Measurements from ENCODE around the gene CSAD.

DNA sequence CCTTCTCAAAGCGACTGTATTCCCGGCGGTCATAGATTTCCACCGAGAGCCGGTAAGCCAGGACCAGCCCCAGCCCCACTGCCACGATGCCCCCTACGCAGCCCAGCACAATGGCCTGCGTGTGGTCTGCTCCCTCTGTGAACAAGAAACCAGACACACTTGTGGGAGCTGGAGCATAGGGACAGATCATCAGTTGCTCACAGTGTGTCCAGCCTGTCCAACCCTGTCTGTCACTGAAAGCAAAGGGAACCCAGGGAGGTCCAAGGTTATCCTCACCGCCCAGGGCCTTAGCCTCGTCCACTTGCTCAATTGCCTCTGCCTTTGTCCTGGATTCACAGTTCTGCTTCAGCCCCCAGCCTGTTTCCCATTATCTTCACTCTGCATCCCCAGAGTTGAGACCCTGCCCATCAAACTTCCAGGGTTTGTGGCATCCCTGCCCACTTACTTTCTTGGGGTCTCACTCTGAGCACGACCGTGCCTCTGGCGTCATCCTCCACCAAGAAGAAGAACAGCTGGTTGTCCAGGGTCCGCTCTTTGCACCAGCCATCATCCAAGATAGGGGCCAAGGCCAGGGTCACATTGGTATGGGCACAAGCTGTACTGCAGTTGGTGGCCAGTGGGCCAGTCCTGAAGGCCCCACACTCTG lies 11.3 kb upstream of the CSAD start:
- TF ChIP-seq, protein P1, sequence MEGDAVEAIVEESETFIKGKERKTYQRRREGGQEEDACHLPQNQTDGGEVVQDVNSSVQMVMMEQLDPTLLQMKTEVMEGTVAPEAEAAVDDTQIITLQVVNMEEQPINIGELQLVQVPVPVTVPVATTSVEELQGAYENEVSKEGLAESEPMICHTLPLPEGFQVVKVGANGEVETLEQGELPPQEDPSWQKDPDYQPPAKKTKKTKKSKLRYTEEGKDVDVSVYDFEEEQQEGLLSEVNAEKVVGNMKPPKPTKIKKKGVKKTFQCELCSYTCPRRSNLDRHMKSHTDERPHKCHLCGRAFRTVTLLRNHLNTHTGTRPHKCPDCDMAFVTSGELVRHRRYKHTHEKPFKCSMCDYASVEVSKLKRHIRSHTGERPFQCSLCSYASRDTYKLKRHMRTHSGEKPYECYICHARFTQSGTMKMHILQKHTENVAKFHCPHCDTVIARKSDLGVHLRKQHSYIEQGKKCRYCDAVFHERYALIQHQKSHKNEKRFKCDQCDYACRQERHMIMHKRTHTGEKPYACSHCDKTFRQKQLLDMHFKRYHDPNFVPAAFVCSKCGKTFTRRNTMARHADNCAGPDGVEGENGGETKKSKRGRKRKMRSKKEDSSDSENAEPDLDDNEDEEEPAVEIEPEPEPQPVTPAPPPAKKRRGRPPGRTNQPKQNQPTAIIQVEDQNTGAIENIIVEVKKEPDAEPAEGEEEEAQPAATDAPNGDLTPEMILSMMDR (IDR thresholded peaks at IDR 0.05): no peak
- TF ChIP-seq POLR2A (IDR thresholded peaks at IDR 0.05) (no peak), EP300 (IDR thresholded peaks at IDR 0.05) (no peak), POLR2AphosphoS5 (IDR thresholded peaks at IDR 0.05) (no peak)
